IPS-18a (cell line): ENCODE measurements around the gene CDS2.

Experiments used
- H3K27ac ChIP-seq: one replicate; pipeline ENCODE4 v1.5.1; 2013; ENCODE audit warnings: low read length
- H3K27me3 ChIP-seq: one replicate; pipeline ENCODE4 v1.6.1; 2013; ENCODE audit warnings: mild to moderate bottlenecking, low read length; ENCODE audit not compliant: control insufficient read depth, insufficient read depth
- H3K36me3 ChIP-seq: one replicate; pipeline ENCODE4 v1.6.1; 2013; ENCODE audit warnings: low read depth, low read length; ENCODE audit not compliant: control insufficient read depth
- H3K4me1 ChIP-seq: one replicate; pipeline ENCODE4 v1.6.1; 2013; ENCODE audit warnings: low read depth, low read length; ENCODE audit not compliant: control insufficient read depth
- H3K4me3 ChIP-seq: one replicate; pipeline ENCODE4 v1.5.1; 2013; ENCODE audit warnings: low read length
- H3K9ac ChIP-seq: one replicate; pipeline ENCODE4 v1.6.1; 2013; ENCODE audit warnings: mild to moderate bottlenecking, low read length, moderate library complexity
- H3K9me3 ChIP-seq: one replicate; pipeline ENCODE4 v1.6.1; 2013; ENCODE audit warnings: low read depth, low read length; ENCODE audit not compliant: control insufficient read depth

CDS2 gene

DNA sequence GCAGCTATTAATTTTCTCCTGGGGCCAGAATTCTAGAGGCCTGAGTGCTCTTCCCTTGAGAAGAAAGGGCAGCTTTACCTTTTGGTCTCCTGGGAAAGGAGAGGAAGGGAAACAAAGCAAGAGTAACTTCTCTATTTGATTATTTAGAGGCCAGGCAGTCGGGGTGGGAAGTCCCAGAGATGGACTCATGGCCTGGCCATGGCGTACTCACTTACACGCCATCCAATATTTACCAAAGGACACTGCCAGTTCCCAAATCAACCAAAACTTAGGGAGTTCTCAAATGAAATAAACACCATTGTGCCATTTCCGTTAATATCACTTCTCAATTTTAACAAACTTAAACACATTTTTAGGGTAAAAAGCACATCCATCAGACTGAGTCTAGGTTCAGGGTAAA is 76.6 kb downstream of the CDS2 start:
- no peaks in the 10 kb centered on the region for H3K9me3 ChIP-seq
- H3K27ac ChIP-seq = no peak overlapping the region
- no peaks in the 10 kb centered on the region for H3K36me3 ChIP-seq
- H3K9ac ChIP-seq = no peak overlapping the region
- no peaks in the 10 kb centered on the region for H3K27me3 ChIP-seq
- no peak overlapping the region for H3K4me3 ChIP-seq
- H3K4me1 ChIP-seq = no peaks in the 10 kb centered on the region

GRCh38 chr20:5205348-5206210 is 78.8 kb downstream of the CDS2 start:
- Histone ChIP-seq H3K9me3 (no peaks in the 10 kb centered on the region), H3K27ac (no peak overlapping the region), H3K36me3 (no peaks in the 10 kb centered on the region), H3K27me3 (no peaks in the 10 kb centered on the region), H3K4me3 (no peak overlapping the region), H3K4me1 (no peaks in the 10 kb centered on the region), H3K9ac (no peak overlapping the region)

DNA sequence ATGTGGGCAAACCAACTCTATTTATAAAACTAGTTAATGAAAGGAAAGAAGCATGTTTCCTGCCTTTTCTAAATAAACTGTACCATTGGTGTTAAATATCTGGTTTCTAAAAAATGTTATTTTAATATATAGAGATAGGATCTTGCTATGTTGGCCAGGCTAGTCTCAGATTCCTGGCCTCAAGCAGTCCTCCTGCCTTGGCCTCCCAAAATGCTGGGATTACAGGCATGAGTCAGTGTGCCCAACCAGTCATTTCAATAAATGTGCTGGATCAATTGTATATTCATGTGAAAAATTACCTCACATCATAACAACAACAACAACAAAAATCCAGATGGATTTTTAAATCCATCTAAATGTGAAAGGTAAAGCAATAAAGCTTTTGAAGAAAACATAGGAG is 80.3 kb downstream of the CDS2 start:
- H3K27ac ChIP-seq = no peak overlapping the region
- H3K9ac ChIP-seq = no peak overlapping the region
- no peaks in the 10 kb centered on the region for H3K36me3 ChIP-seq
- no peaks in the 10 kb centered on the region for H3K27me3 ChIP-seq
- H3K9me3 ChIP-seq = no peaks in the 10 kb centered on the region
- no peak overlapping the region for H3K4me3 ChIP-seq
- no peaks in the 10 kb centered on the region for H3K4me1 ChIP-seq

DNA sequence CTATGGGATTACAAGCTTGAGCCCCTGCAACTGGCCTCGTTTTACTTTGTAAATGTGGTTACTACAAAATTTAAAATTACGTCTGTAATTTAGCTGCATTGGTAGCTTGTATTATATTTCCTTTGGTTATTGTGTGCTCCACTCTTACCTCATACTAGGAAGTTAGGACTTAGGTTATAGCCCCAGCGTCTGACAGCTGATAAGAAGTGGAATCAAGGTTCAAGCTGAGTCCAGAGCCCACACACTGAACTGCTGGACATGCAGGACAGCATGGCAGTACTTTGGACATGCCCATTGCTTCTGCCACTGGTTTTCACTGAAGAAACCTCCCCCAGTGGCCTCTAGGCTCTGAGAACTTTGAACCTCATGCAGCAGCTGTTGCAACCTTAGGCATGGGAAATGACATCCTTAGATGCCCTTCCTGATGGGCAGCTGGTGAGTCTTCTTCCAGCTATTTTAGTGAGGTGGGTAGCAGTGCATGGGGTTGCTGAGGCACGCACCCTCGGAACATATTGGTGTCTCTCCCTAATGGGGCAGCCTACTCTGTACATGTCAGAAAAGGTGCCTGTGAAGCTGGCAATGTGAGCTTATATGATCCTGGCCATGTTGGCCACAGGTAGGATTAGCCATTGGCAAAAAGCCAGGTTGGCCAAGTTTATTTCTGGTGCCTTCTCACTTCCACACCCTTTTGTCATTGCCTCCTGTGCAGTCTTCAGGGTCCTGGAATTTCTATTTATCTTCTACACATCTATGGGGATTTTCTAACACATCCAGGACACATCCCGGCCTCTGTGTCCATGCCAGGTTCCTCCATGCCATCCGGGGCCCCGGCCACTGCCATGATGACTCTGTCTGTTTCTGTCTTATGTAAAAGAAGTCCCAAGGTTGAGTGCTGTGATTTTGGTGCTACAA is 85.3 kb downstream of the CDS2 start:
- H3K9me3 ChIP-seq = no peaks in the 10 kb centered on the region
- H3K4me1 ChIP-seq = peaks cover 7% of the 10 kb centered on the region
- no peak overlapping the region for H3K27ac ChIP-seq
- H3K4me3 ChIP-seq = no peak overlapping the region
- no peaks in the 10 kb centered on the region for H3K36me3 ChIP-seq
- H3K27me3 ChIP-seq = no peaks in the 10 kb centered on the region
- no peak overlapping the region for H3K9ac ChIP-seq

GRCh38 chr20:5212907-5213487 is 86.2 kb downstream of the CDS2 start:
- H3K4me3 ChIP-seq = no peak overlapping the region
- H3K27me3 ChIP-seq = no peaks in the 10 kb centered on the region
- no peak overlapping the region for H3K27ac ChIP-seq
- H3K9me3 ChIP-seq = no peaks in the 10 kb centered on the region
- peaks cover 7% of the 10 kb centered on the region for H3K4me1 ChIP-seq
- no peaks in the 10 kb centered on the region for H3K36me3 ChIP-seq
- H3K9ac ChIP-seq = no peak overlapping the region

DNA sequence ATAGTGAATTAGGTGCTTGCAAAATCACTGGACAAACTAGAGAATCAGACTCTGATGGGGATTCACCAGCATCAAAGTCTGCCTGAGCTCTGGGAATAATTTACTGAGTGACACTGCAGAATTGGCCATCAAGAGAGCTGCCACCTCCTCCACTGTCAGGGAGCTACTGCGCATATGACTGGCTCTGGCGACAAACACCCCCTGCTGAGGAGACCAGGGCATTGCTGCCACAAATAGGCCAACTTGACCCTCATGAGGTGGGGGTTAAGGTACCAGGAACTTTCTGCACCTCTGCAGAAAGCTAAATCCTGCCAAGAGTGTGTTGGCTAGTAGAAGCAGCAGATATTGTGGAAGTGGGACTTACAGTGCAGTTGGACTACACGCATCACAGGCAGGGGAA is 88.0 kb downstream of the CDS2 start:
- Histone ChIP-seq H3K4me1 (peaks cover 7% of the 10 kb centered on the region), H3K27ac (no peak overlapping the region)

GRCh38 chr20:5215672-5216304 is 89.0 kb downstream of the CDS2 start:
- H3K9ac ChIP-seq = no peak overlapping the region
- no peak overlapping the region for H3K27ac ChIP-seq
- no peaks in the 10 kb centered on the region for H3K9me3 ChIP-seq
- H3K36me3 ChIP-seq = no peaks in the 10 kb centered on the region
- H3K4me3 ChIP-seq = no peak overlapping the region
- no peaks in the 10 kb centered on the region for H3K27me3 ChIP-seq
- peaks cover 7% of the 10 kb centered on the region for H3K4me1 ChIP-seq

More for the DNA sequence above, 88.0 kb downstream of the CDS2 start:
- Histone ChIP-seq H3K27me3 (no peaks in the 10 kb centered on the region), H3K9me3 (no peaks in the 10 kb centered on the region), H3K9ac (no peak overlapping the region), H3K36me3 (no peaks in the 10 kb centered on the region), H3K4me3 (no peak overlapping the region)

GRCh38 chr20:5216663-5217062 is 89.9 kb downstream of the CDS2 start:
- H3K9me3 ChIP-seq = no peaks in the 10 kb centered on the region
- no peak overlapping the region for H3K27ac ChIP-seq
- no peaks in the 10 kb centered on the region for H3K27me3 ChIP-seq

DNA sequence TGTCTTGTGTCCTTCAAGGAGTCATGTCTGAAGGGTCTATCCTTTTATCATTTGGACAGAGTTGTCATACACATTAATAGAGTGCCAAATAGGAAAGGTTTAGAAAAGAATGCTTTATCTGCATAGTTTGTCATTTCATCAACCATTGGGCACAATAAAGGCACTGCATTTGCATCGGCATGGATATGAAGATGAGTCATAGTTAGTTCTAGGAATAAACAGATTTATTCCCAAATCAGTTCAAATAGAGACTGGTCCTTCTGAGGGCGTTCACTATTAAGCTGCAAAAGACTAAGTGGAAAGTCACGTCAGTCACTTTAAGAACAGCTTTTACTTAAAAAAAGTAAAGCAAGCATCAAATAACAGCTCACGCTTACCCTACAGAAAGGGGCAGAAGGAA is 90.8 kb downstream of the CDS2 start:
- no peaks in the 10 kb centered on the region for H3K36me3 ChIP-seq
- H3K27me3 ChIP-seq = no peaks in the 10 kb centered on the region
- H3K9me3 ChIP-seq = no peaks in the 10 kb centered on the region
- H3K9ac ChIP-seq = no peak overlapping the region
- H3K4me1 ChIP-seq = peaks cover 7% of the 10 kb centered on the region
- H3K27ac ChIP-seq = no peak overlapping the region
- H3K4me3 ChIP-seq = no peak overlapping the region

More at GRCh38 chr20:5216663-5217062, 89.9 kb downstream of the CDS2 start:
- no peaks in the 10 kb centered on the region for H3K36me3 ChIP-seq
- peaks cover 7% of the 10 kb centered on the region for H3K4me1 ChIP-seq
- H3K9ac ChIP-seq = no peak overlapping the region
- H3K4me3 ChIP-seq = no peak overlapping the region

DNA sequence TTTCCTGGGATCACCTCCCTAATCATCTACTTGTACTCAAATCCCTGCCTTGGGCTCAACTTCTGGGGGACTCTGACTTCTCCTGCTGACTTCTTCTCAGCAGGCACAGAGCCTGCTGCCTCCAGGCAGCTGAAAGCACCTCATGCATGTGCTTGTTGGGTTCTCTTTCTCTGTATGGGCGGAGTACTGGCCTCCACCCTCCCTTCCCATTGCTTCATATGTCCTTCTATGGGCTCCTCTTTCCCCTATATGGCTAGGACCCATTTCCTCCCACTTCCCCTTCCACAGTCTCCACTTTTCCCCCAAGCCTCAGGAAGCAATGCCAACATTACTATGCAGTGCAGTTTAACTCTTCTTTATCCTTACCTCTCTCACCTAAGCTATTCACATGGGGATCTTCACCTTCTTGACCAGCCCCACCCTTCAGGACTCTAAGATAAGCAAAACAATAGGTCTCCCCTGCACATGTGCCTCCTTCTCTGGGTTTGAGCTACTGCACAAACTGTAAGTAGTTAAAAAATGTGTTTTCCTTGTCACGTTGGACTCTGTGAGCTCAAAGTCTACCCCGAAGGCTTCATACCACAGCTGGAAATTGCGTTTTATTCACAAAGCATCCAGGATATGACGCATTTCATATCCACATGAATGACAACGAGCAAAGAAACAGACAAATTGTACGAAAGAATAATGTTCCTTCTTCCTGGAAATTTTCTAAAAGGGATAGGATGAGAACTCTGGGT is 93.7 kb downstream of the CDS2 start:
- Histone ChIP-seq H3K27ac (no peak overlapping the region), H3K4me1 (no peaks in the 10 kb centered on the region), H3K4me3 (no peak overlapping the region), H3K36me3 (no peaks in the 10 kb centered on the region), H3K27me3 (no peaks in the 10 kb centered on the region), H3K9ac (no peak overlapping the region), H3K9me3 (no peaks in the 10 kb centered on the region)
